Colonic mucosa (tissue), 4 donors: ENCODE measurements around the gene ROBO4. TPM values are rescaled to one million over a fixed set of nuclear protein-coding genes. Genes with fewer than 3 reads are reported as not detected.

ENCODE experiments used
- DNase-seq: peaks from one replicate; pipeline ENCODE4 v3.0.0-alpha.2; 2020
- H3K27ac ChIP-seq: fragments of 200-600 bp; one replicate; pipeline ENCODE4 v1.8.0; 2021
- H3K27me3 ChIP-seq: fragments of 200-600 bp; one replicate; pipeline ENCODE4 v1.8.0; 2021
- H3K36me3 ChIP-seq: fragments of 200-600 bp; one replicate; pipeline ENCODE4 v1.8.0; 2021
- H3K4me1 ChIP-seq: fragments of 200-600 bp; one replicate; pipeline ENCODE4 v1.8.0; 2021; ENCODE audit warnings: mild to moderate bottlenecking
- H3K4me3 ChIP-seq: fragments of 200-600 bp; one replicate; pipeline ENCODE4 v1.8.0; 2021
- H3K9ac ChIP-seq, 2 donors: one replicate each; pipeline ENCODE4 v1.7.0; 2013; ENCODE audit warnings: control low read depth in 2 of 2, low read depth in 2 of 2, low read length in 2 of 2
- H3K9me3 ChIP-seq: fragments of 200-600 bp; one replicate; pipeline ENCODE4 v1.8.0; 2021
- intact Hi-C: fragments of 100-400 bp; cut with DNase I; formaldehyde crosslinking; loops from one replicate; pipeline ENCODE4 v1.14.1; 2022
- total RNA-seq, 2 donors: library from RNA; stranded (reverse); fragmentation: NEBNext Ultra II Directional in 1 of 2; extraction: Animal tissue kit (Norgen Biotek cat#: 25700) in 1 of 2; gene quantifications; one replicate each; pipeline ENCODE4 v1.2.1, GENCODE V29; 2021
- TF ChIP-seq, protein P1 (sequence below): fragments of 200-600 bp; IDR thresholded peaks from one replicate; pipeline ENCODE4 v1.8.0; 2022; ENCODE audit warnings: antibody characterized with exemption, mild to moderate bottlenecking
- donor health status: healthy.
- donor health status: DM: no; HTN: no; CAD: no.
- donor health status: DM: no; HTN: no; CAD: no.

ROBO4 gene
- total RNA-seq, 2 donors from 2014 or later: 4.0 to 5.0 TPM

DNA sequence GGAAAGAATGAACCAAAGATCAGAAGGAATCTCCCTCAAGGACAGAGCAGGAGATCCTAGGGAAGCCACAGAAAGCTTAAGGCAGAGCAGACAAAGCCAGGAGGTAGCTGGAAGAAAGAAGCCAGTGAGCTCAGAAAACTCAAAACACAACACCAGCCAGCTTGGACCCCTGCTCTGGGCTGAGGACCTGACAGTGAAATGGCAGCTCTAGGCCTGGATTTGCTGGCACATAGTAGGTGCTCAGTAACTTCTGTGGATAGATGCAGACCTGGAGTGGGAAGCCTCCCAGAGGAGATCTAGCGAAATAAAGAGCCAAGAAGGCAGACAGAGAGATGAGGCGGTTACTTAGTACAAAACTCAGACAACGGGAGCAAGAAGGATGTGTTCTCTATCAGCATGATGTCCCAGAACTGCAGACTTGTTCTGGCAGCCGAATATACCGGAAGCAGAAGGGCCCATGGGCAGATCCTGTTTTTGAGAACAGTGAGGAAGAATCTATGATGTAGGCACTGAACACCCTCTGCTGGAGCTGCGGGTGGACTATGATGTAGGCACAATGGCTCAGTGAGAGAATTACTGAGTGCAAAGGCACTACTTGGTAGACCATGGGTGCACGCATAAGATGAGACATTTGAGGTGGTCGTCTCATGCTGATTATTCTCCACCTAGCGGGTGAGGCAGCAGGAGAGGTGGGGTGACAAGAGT lies 4.8 kb downstream of the ROBO4 start:
- no peak overlapping the region for H3K27ac ChIP-seq
- intact Hi-C loops: no loop called here
- H3K27me3 ChIP-seq: no peaks in the 10 kb centered on the region
- no peak overlapping the region for H3K4me3 ChIP-seq
- no peak for DNase-seq
- H3K9ac ChIP-seq: no peak overlapping the region
- no peaks in the 10 kb centered on the region for H3K36me3 ChIP-seq
- no peaks in the 10 kb centered on the region for H3K9me3 ChIP-seq
- TF ChIP-seq, protein P1, sequence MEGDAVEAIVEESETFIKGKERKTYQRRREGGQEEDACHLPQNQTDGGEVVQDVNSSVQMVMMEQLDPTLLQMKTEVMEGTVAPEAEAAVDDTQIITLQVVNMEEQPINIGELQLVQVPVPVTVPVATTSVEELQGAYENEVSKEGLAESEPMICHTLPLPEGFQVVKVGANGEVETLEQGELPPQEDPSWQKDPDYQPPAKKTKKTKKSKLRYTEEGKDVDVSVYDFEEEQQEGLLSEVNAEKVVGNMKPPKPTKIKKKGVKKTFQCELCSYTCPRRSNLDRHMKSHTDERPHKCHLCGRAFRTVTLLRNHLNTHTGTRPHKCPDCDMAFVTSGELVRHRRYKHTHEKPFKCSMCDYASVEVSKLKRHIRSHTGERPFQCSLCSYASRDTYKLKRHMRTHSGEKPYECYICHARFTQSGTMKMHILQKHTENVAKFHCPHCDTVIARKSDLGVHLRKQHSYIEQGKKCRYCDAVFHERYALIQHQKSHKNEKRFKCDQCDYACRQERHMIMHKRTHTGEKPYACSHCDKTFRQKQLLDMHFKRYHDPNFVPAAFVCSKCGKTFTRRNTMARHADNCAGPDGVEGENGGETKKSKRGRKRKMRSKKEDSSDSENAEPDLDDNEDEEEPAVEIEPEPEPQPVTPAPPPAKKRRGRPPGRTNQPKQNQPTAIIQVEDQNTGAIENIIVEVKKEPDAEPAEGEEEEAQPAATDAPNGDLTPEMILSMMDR: no peak
- H3K4me1 ChIP-seq: no peaks in the 10 kb centered on the region

DNA sequence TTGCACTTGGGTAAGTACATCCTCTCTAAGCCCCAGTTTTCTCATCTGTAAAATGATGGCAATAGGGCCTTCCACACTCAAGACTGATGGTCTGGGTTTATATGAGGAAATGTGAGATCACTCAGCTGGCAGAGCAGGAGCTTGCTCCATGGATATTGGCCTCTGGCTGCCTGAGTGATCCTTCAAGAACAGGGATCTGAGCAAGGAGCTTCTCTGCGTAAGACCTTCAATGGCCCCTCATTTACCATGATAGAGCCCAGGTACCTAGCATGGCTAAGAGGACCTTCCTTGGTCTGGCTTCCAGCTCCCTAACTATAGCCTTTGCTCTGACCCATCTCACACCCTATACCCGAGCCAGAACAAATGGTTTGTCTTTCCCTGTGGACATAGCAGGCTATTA lies 5.5 kb downstream of the ROBO4 start:
- no peak overlapping the region for H3K4me3 ChIP-seq
- no peaks in the 10 kb centered on the region for H3K36me3 ChIP-seq
- intact Hi-C loops: no loop called here
- TF ChIP-seq, protein P1: no peak
- H3K4me1 ChIP-seq: no peaks in the 10 kb centered on the region
- no peak overlapping the region for H3K9ac ChIP-seq
- DNase-seq: peak; percentile 7
- H3K27ac ChIP-seq: no peak overlapping the region
- H3K9me3 ChIP-seq: no peaks in the 10 kb centered on the region
- no peaks in the 10 kb centered on the region for H3K27me3 ChIP-seq

GRCh38 chr11:124891373-124891861 lies 6.2 kb downstream of the ROBO4 start:
- Histone ChIP-seq H3K36me3 (no peaks in the 10 kb centered on the region), H3K4me1 (no peaks in the 10 kb centered on the region), H3K9me3 (no peaks in the 10 kb centered on the region), H3K27me3 (no peaks in the 10 kb centered on the region), H3K9ac (no peak overlapping the region), H3K27ac (no peak overlapping the region), H3K4me3 (no peak overlapping the region)
- DNase-seq: peak; percentile 15
- TF ChIP-seq, protein P1: no peak
- intact Hi-C loops: no loop called here

GRCh38 chr11:124890683-124891372 lies 6.8 kb downstream of the ROBO4 start:
- no peaks in the 10 kb centered on the region for H3K36me3 ChIP-seq
- no peak for DNase-seq
- H3K9ac ChIP-seq: no peak overlapping the region
- intact Hi-C loops: no loop called here
- no peaks in the 10 kb centered on the region for H3K9me3 ChIP-seq
- H3K27ac ChIP-seq: no peak overlapping the region
- no peaks in the 10 kb centered on the region for H3K27me3 ChIP-seq
- TF ChIP-seq, protein P1: no peak
- H3K4me3 ChIP-seq: no peak overlapping the region
- H3K4me1 ChIP-seq: no peaks in the 10 kb centered on the region

DNA sequence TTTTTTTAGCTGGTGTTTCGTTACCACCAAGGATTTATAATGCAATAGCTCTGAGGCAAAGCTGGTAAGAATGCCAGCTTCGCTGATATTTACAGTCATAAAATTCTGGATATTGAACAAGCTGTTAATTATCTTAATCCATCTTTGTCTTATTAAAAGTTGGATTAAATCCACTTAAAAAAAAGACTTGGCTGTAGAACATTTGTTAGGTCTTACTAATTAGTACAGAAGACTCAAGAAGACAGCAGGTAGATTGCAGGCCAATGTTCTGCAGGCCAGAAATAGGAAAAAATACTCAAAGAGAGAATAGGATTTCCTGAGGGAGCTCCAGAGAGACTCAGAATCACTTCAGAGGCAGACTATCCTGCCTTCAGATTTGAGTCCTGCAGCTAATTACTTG lies 7.5 kb downstream of the ROBO4 start:
- no peak for DNase-seq
- H3K36me3 ChIP-seq: no peaks in the 10 kb centered on the region
- no peak overlapping the region for H3K27ac ChIP-seq
- H3K9ac ChIP-seq: no peak overlapping the region
- H3K9me3 ChIP-seq: no peaks in the 10 kb centered on the region
- H3K4me3 ChIP-seq: no peak overlapping the region
- TF ChIP-seq, protein P1: no peak
- no peaks in the 10 kb centered on the region for H3K27me3 ChIP-seq
- intact Hi-C loops: no loop called here
- H3K4me1 ChIP-seq: no peaks in the 10 kb centered on the region
